GM19372 (cell line): ENCODE results near the gene RNF13.
"Not testable (repeated sequence)": the region's sequence is repeated elsewhere in the genome, so short reads cannot be mapped to it uniquely, and the experiment has no call there.

Experiments used
- ATAC-seq: cut with Tn5 transposase; IDR thresholded peaks from one replicate; pipeline ENCODE4 v1.9.1; 2021; ENCODE audit warnings: mild to moderate bottlenecking, low read depth, moderate library complexity; ENCODE audit not compliant: unreplicated experiment

Gene RNF13

GRCh38 chr3:149833241-149833640 is 20.2 kb downstream of the RNF13 start:
- no peak for ATAC-seq

DNA sequence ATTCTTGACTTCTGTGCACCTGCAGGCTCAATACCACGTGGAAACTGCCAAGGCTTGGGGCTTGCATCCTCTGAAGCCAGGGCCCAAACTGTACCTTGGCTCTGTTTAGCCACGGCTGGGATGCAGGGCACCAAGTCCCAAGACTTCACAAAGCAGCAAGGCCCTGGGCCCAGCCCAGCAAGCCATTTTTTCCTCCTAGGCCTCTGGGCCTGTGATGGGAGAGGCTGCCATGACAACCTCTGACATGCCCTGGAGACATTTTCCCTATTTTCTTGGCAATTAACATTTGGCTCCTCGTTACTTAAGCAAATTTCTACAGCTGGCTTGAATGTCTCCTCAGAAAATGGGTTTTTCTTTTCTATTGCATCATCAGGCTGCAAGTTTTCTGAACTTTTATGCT is 25.5 kb downstream of the RNF13 start:
- not testable (repeated sequence) for ATAC-seq

DNA sequence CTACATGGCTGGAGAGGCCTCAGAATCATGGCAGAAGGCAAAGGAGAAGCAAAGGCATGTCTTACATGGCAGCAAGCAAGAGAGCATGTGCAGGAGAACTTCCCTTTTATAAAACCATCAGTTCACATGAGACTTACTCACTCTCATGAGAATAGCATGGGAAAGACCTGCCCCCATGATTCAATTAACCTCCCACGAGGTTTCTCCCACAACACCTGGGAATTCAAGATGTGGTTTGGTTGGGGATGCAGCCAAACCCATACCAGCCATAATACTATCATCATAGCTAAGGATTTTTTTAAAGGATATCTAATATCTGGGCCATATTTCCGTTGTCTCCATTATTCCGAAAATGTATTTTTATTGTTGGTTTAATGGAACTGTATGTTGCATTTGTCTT is 26.5 kb downstream of the RNF13 start:
- ATAC-seq = not testable (repeated sequence)

DNA sequence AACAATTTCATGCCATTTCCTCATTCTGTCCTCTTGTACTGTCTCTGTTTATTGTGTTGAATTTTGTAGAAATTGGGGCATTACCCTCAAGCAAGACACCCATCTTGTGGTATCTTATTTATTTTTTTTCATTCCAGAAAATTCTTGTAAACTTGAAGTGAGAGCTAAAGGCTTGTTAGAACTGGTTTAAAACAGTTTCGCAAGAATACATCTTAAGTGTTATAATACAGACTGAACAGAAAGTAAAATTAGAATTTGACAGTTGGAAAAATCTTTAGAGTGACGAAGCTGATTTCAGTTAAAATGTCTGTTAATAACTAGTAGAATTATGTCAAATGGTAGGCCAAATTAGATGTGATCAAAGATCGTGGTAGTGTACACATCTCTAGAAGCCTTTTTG is 26.9 kb downstream of the RNF13 start:
- no peak for ATAC-seq

DNA sequence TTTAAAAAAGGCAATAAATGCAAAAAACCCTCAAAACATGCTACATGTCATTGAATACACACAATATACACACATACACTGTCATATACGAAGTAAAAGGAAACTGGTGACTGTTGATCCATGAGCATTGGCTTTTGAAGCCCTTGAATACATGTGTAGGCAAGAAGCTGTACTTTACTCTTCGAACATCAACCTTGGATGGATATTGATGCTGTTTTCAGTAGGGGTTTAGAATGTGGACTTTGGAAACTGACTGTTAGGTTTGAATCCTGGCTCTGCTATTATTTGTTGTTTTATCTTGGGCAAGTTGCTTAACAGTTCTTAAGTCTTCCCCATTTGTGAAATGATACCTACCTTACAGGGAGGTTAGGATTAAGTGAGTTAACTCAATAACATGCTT is 30.5 kb downstream of the RNF13 start:
- ATAC-seq = no peak

DNA sequence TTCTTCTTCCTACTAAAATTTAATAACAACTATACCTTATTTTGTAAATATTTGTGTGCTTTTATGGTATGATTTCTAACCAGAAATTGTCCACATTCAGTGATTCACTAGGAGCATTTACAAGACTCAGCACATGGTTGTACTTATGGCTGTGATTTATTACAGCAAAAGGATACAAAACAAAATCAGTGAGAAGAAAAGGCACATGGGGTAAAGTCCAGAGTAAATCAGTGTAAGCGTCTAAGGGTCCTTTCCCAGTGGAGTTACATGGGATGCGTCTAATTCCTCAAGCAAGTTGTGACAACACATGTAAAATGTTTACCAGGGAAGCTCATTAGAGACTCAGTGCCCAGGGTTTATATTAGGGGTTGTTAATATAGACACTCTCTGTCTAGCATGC is 31.1 kb downstream of the RNF13 start:
- no peak for ATAC-seq

DNA sequence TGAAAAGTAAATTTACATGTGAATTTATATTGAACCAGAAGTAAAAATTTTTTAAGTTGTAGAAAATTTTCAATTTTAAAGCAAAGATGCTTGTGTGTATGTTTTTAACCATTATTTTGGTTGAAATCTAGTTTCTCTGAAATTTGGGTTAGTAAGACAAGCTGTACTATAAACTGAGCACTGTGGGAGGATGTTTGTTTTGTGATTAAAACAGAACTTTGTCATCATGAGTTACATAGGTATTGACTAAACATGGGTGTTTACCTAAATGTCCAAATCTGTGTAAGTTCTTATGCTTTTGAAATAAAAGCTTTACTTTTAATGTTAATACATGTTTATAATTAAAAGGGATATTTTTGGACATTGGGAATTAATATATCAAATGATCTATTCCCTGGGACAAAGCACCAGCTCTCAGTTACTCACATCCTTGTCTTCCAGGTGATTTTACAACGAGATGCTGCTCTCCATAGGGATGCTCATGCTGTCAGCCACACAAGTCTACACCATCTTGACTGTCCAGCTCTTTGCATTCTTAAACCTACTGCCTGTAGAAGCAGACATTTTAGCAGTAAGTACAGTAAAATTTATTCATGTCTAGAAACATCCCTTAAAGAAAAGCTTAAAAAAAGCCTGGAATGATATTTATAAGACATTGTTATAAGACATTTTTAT is 32.7 kb downstream of the RNF13 start:
- ATAC-seq = no peak

DNA sequence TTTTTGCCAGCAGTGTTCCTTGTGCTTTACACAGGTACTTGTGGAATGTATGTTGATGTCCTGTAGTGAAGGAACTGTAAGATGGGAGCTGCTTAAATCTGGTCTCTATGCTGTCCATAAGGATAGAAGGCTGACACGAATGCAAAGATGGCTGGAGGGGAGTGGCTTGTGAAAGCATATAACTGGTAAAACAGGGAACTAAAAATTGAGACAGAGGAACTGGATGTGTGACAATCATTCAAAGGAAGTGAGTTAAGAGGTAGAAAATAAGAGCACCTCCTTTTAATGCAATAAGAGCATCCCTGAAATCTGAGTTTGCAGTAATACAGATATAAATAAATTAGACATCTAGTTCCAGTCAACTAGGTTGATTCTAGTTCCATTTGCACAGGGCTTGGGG is 35.2 kb downstream of the RNF13 start:
- no peak for ATAC-seq

DNA sequence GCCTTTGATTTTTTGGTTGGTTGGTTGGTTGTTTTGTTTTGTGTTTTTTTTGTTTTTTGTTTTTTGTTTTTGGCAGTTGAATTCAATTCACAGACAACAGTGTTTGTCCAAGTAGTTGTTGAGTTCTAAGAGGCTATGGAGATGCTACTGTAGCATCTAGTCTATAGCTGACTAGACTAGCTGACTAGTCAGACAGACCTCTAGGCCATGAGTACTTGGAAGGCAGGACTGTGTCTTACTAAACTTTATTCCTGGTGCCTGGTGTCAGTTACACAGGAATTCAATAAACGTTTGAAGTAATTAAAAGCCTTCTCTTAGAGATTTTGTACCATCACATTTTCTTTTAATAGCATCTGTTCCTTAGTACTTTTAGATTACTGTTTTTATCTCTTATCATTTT is 35.7 kb downstream of the RNF13 start:
- no peak for ATAC-seq

- no peak for ATAC-seq
These were observed 38.0 kb downstream of the RNF13 start for GRCh38 chr3:149850787-149851584.

DNA sequence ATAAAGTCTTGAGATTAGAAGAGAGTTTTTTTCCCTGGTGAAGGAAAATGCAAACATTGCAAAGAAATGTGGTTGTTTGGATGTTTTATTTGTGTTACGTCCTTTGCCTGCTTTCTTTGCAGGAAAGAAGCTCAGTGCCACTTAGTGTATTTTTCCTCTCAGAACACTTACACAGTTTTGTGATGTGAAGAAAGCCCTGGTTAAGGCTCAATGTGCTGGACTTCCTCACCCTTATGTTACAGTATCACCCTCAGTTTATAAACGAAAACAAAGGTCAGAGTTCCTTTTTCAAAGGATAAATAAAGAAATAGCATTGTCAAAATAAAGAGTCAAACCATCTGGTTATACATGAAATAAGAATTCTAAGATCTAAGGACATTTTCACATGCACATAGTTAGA is 45.9 kb downstream of the RNF13 start:
- no peak for ATAC-seq

DNA sequence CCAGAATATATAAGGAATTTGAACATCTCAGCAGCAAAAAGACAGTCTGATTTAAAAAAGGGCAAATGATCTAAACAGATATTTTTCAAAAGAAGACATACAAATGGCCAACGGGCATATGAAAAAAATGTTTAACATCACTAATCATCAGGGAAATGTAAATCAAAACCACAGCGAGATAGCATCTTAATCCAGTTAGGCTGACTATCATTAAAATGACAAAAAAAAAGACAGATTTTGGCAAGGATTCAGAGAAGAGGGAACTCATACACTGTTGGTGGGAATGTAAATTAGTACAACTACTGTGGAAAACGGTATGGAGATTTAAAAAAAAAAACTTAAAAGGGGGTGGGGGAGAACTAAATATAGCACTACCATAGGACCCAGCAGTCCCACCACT is 47.9 kb downstream of the RNF13 start:
- no peak for ATAC-seq

- no peak for ATAC-seq
These were observed 54.5 kb downstream of the RNF13 start for GRCh38 chr3:149867563-149867962.

GRCh38 chr3:149871855-149872254 is 58.8 kb downstream of the RNF13 start:
- ATAC-seq = no peak

- no peak for ATAC-seq
These were observed 59.6 kb downstream of the RNF13 start for GRCh38 chr3:149872589-149872988.

- ATAC-seq = no peak
These were observed 64.7 kb downstream of the RNF13 start for GRCh38 chr3:149877668-149878067.

GRCh38 chr3:149879872-149880271 is 66.9 kb downstream of the RNF13 start:
- no peak for ATAC-seq

DNA sequence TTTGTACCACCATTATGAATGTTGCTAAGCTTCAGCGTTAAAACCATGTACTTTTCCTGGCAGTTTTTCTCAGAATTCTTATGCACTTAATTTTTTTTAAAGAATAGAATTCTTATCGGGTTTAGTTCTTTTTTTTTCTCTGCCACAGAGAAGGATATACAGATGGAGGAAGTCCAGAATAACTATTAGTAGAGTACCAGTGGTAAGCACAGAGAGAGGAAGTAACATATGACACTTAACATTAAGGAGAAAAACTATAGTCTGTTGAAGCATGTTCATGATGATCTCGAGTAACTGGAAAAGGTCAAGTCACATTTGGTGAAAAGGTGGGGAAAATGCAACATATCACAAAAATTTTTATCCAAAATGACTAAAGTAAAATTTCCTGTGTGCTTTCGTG is 68.9 kb downstream of the RNF13 start:
- no peak for ATAC-seq

DNA sequence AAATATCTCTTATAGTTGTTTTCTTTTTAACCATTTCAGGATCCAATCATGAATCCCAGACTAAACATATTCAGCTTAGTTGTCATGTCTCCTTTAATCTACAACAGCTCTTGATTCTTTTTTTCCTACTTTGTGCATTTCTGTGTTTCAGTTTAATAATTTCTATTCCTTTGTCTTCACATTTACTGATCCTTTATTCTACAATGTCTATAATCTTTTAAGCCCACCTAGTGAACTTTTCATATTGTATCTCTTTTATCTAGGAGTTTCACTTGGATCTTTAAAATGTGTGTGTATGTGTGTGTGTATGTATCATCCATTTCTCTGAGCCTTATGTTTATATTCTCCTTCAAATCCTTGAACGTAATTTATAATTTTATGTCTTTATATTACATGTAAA is 70.1 kb downstream of the RNF13 start:
- no peak for ATAC-seq

- not testable (repeated sequence) for ATAC-seq
These were observed 70.8 kb downstream of the RNF13 start for GRCh38 chr3:149883860-149884259.

GRCh38 chr3:149884848-149885247 is 71.8 kb downstream of the RNF13 start:
- not testable (repeated sequence) for ATAC-seq

- ATAC-seq = no peak
These were observed 73.9 kb downstream of the RNF13 start for GRCh38 chr3:149886957-149887356.
